Gastroesophageal sphincter (tissue), 4 donors: ENCODE results near the gene CPA4. TPM values are rescaled to one million over a fixed set of nuclear protein-coding genes. Genes with fewer than 3 reads are reported as not detected.

Experiments used
- ATAC-seq: fragments of 150-250 bp; one replicate; pipeline ENCODE4 v1.9.1; 2016; ENCODE audit warnings: mild to moderate bottlenecking, moderate library complexity
- H3K27ac ChIP-seq, 4 donors: fragments of 200-600 bp; sonication (generic) in 3 of 4; 1 replicate in 3 of 4; 2 replicates in 1 of 4; pipeline ENCODE4 v1.5.1; 2016 to 2019
- H3K27me3 ChIP-seq: fragments of 200-600 bp; sonication (generic); one replicate; pipeline ENCODE4 v1.5.1; 2019
- H3K36me3 ChIP-seq, 2 donors: fragments of 200-600 bp; sonication (generic); one replicate each; pipeline ENCODE4 v1.5.1; 2019; ENCODE audit warnings: control low read depth in 1 of 2
- H3K4me1 ChIP-seq, 3 donors: fragments of 200-600 bp; sonication (generic); 1 replicate in 2 of 3; 2 replicates in 1 of 3; pipeline ENCODE4 v1.5.1; 2016 to 2019; ENCODE audit warnings: control low read depth in 2 of 3
- H3K4me3 ChIP-seq, 2 donors: fragments of 200-600 bp; sonication (generic); one replicate each; pipeline ENCODE4 v1.5.1; 2019; ENCODE audit warnings: mild to moderate bottlenecking in 1 of 2, moderate library complexity in 1 of 2
- H3K9me3 ChIP-seq, 3 donors: fragments of 200-600 bp; sonication (generic); one replicate each; pipeline ENCODE4 v1.5.1; 2017 to 2019; ENCODE audit warnings: control low read depth in 2 of 3
- EP300 ChIP-seq: sonication (generic); formaldehyde crosslinking; IDR thresholded peaks from one replicate; pipeline ENCODE4 v1.6.1; 2017; ENCODE audit warnings: antibody characterized with exemption, mild to moderate bottlenecking
- POLR2A ChIP-seq, 2 donors: fragments of 450-650 bp; IDR thresholded peaks; one replicate each; pipeline ENCODE4 v1.6.1; 2017; ENCODE audit warnings: antibody characterized with exemption in 2 of 2, mild to moderate bottlenecking in 2 of 2, moderate library complexity in 1 of 2
- POLR2AphosphoS5 ChIP-seq: sonication (generic); formaldehyde crosslinking; IDR thresholded peaks from one replicate; pipeline ENCODE4 v1.6.1; 2017; ENCODE audit warnings: antibody characterized with exemption
- WGBS, 2 donors: methylation state at CpG; one replicate each; pipeline ENCODE4 v1.1.5; 2018; ENCODE audit warnings: low coverage in 1 of 2; 5-methylcytosine and 5-hydroxymethylcytosine counted together
- total RNA-seq, 4 donors: library from RNA; depleted of rRNA; stranded (reverse); fragments of >200 nt; gene quantifications; one replicate each; pipeline ENCODE4 v1.1.0, GENCODE V29; 2016
- TF ChIP-seq, protein P1 (sequence below), 4 experiments: fragments of 200-600 bp in 2 of 4; fragments of 450-650 bp in 2 of 4; sonication (generic) in 1 of 4; IDR thresholded peaks; one replicate each; pipeline ENCODE4 v1.5.1; 2017 to 2019; ENCODE audit warnings: antibody characterized with exemption in 4 of 4, mild to moderate bottlenecking in 2 of 4, moderate library complexity in 2 of 4

The CPA4 gene
- total RNA-seq, 4 donors from 2014 or later = 0.93 TPM; not detected in 3

- no peak for ATAC-seq
- Histone ChIP-seq H3K4me1 (peaks cover 0 to 21% (median 14%) of the 10 kb centered on the region in 3 donors), H3K4me3 (no peak overlapping the region), H3K36me3 (no peaks in the 10 kb centered on the region), H3K9me3 (peaks cover 0 to 15% (median 0%) of the 10 kb centered on the region in 3 donors), H3K27me3 (no peaks in the 10 kb centered on the region), H3K27ac (no peak overlapping the region)
- TF ChIP-seq, protein P1, sequence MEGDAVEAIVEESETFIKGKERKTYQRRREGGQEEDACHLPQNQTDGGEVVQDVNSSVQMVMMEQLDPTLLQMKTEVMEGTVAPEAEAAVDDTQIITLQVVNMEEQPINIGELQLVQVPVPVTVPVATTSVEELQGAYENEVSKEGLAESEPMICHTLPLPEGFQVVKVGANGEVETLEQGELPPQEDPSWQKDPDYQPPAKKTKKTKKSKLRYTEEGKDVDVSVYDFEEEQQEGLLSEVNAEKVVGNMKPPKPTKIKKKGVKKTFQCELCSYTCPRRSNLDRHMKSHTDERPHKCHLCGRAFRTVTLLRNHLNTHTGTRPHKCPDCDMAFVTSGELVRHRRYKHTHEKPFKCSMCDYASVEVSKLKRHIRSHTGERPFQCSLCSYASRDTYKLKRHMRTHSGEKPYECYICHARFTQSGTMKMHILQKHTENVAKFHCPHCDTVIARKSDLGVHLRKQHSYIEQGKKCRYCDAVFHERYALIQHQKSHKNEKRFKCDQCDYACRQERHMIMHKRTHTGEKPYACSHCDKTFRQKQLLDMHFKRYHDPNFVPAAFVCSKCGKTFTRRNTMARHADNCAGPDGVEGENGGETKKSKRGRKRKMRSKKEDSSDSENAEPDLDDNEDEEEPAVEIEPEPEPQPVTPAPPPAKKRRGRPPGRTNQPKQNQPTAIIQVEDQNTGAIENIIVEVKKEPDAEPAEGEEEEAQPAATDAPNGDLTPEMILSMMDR (IDR thresholded peaks at IDR 0.05) = no peak
- TF ChIP-seq EP300 (no peak), POLR2A (IDR thresholded peaks at IDR 0.05) (no peak), POLR2AphosphoS5 (no peak)
- 90 to 100% methylated on average over 2 to 3 of the region's 3 CpGs for WGBS, 2 donors
Measured at GRCh38 chr7:130360518-130360917, 67.6 kb downstream of the CPA4 start.

DNA sequence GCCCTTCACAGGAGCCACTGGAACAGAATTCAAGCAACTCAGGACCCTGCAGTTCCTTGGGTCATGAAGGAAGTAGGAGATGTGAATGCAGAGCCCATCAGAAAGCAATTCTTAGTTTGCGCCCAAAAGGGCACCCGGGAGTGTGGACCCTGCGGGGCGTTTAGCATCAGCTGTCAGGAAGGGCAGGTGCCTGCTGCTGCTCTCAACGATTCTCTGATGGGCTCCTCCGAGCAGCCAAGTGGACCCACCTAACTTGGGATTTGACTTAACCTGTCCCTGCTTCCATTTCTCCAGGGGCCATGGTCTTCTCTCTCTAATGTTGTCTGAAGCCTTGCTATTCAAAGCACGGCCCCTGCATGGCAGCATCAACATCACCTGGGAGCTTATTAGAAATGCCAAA, 68.7 kb downstream of the CPA4 start:
- no peak for ATAC-seq
- Histone ChIP-seq H3K9me3 (peaks cover 0 to 15% (median 0%) of the 10 kb centered on the region in 3 donors), H3K27ac (no peak overlapping the region), H3K27me3 (no peaks in the 10 kb centered on the region), H3K4me1 (peaks cover 0 to 9% (median 9%) of the 10 kb centered on the region in 3 donors), H3K36me3 (no peaks in the 10 kb centered on the region), H3K4me3 (no peak overlapping the region)
- TF ChIP-seq POLR2AphosphoS5 (no peak), EP300 (no peak), POLR2A (IDR thresholded peaks at IDR 0.05) (no peak)
- TF ChIP-seq, protein P1 (IDR thresholded peaks at IDR 0.05) = no peak
- 100% methylated on average over 1 to 2 of the region's 7 CpGs for WGBS, 2 donors

DNA sequence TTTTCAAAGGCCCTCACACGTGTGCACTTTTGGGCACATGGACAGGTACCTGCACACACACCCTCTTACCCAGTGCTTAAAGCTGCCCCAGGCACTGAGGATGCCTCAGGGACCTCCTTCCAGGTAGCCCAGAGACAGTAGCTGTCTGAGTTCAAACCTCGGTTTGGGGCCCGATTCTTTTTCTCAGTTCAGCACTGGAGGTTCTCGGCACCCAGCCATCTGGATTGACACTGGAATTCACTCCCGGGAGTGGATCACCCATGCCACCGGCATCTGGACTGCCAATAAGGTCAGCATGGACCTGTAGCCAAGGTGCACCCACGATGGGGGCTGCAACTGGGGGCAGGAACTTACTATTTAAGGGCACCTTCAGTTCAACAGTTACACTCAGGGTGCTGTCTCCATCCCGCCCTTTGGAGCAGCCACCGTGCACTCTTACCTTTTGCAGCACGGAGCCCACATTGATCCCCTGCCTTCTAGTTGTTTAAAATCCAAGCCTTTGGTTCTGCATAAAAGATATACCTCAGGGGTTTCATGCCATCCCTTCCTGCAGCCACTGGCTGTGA, 69.4 kb downstream of the CPA4 start:
- Histone ChIP-seq H3K9me3 (peaks cover 0 to 15% (median 0%) of the 10 kb centered on the region in 3 donors), H3K27me3 (no peaks in the 10 kb centered on the region), H3K27ac (no peak overlapping the region), H3K4me1 (peaks cover 0 to 3% (median 2%) of the 10 kb centered on the region in 3 donors), H3K36me3 (no peaks in the 10 kb centered on the region), H3K4me3 (no peak overlapping the region)
- TF ChIP-seq POLR2A (IDR thresholded peaks at IDR 0.05) (no peak), POLR2AphosphoS5 (no peak), EP300 (no peak)
- TF ChIP-seq, protein P1 (IDR thresholded peaks at IDR 0.05) = no peak
- no peak for ATAC-seq
- WGBS, 2 donors = 60 to 92% methylated on average over 1 to 7 of the region's 10 CpGs

DNA sequence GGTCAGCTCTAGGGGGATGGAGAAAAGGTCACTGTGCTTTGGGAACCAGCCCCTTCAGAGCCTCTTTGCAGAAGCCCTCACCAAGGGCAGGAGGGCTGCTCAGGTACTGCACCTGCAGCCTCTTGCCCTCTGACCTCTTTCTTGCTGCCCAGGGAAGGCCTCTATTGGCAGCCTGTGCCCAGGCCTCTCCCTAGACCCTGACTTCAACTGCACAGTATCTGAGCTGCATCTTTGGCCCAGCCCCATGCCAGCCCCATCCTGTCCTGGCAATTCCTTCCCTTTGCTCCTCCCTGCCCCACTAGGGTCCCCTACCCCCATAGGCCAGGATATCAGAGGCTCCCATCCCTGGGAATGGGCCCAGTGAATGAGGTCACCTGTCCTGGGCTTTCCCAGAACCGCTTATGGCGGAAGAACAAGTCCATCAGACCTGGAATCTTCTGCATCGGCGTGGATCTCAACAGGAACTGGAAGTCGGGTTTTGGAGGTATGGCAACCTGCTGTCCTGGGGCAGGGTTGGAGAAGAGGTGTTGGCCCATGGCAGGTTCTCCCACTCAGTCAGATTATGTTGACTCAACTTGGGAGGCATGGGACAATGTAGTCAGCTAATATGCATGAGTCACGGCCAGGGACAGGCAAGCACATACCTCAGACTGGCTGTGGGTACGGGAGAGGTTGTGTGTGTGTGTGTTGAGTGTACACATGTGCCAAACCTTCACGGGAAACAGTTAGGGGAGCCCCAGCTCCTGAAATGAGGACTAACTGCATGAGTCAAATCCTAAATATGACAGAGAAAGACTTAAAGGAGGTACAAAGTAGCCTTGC, 70.3 kb downstream of the CPA4 start:
- TF ChIP-seq POLR2AphosphoS5 (peak; percentile 24), POLR2A (IDR thresholded peaks at IDR 0.05) (no peak), EP300 (no peak)
- TF ChIP-seq, protein P1 (IDR thresholded peaks at IDR 0.05) = no peak
- peak; percentile 40 for ATAC-seq
- H3K27ac ChIP-seq = no peak overlapping the region

More for the DNA sequence above, 70.3 kb downstream of the CPA4 start:
- H3K4me3 ChIP-seq = no peak overlapping the region
- H3K27me3 ChIP-seq = no peaks in the 10 kb centered on the region
- peaks cover 0 to 15% (median 0%) of the 10 kb centered on the region in 3 donors for H3K9me3 ChIP-seq
- H3K4me1 ChIP-seq = no peaks in the 10 kb centered on the region
- WGBS, 2 donors = 50% methylated on average over 4 of the region's 8 CpGs; no CpG with 5 or more reads in 1 of the 2 donors
- H3K36me3 ChIP-seq = no peaks in the 10 kb centered on the region
